Endothelial cell of umbilical vein (primary cell): ENCODE measurements around the gene TBC1D16. TPM values are rescaled to one million over a fixed set of nuclear protein-coding genes. Genes with fewer than 3 reads are reported as not detected.

Source experiments
- BruUV-seq: library from RNA; stranded (reverse); fragments of 400-500 nt; replicated peaks from 2 replicates; lab custom pipeline; 2021; lab: Mats Ljungman, UMichigan
- CTCF ChIA-PET: fragments of 300-600, 350-600 bp; sonication (Branson Sonifier 250); formaldehyde crosslinking; loops from one replicate; lab custom pipeline; 2021; ENCODE audit warnings: antibody characterized with exemption, inconsistent platforms; lab: Charles Lee
- POLR2A ChIA-PET: fragments of 300-600, 350-600 bp; sonication (Branson Sonifier 250); formaldehyde crosslinking; loops from one replicate; lab custom pipeline; 2021; ENCODE audit warnings: antibody characterized with exemption, inconsistent platforms; lab: Charles Lee
- DNase-seq: peaks from one replicate; pipeline ENCODE4 v3.0.0-alpha.2; 2011; ENCODE audit warnings: low read depth, low spot score
- FAIRE-seq: peaks from 2 replicates; lab custom pipeline; 2011; peaks lifted over from hg19 to GRCh38; lab: Jason Lieb, UNC
- H2AFZ ChIP-seq: 2 replicates; pipeline ENCODE4 v1.6.0; 2012; ENCODE audit warnings: low read depth, low read length, control low read depth, inconsistent platforms
- H3K27ac ChIP-seq: 2 replicates; pipeline ENCODE4 v1.5.1; 2011; ENCODE audit warnings: low read depth, mild to moderate bottlenecking, control low read depth, low read length, moderate library complexity; ENCODE audit not compliant: insufficient read depth
- H3K27me3 ChIP-seq, 2 experiments: 2 replicates each; pipeline versions ENCODE4 v1.6.0 to v1.6.1; 2011; ENCODE audit warnings: low read length in 2 of 2, mixed read lengths in 1 of 2; ENCODE audit not compliant: control insufficient read depth in 2 of 2, insufficient read depth in 2 of 2
- H3K36me3 ChIP-seq, 2 experiments: 2 replicates in 1 of 2; 3 replicates in 1 of 2; pipeline ENCODE4 v1.5.1; 2011; ENCODE audit warnings: low read length in 2 of 2, mild to moderate bottlenecking in 1 of 2, moderate library complexity in 1 of 2; ENCODE audit not compliant: control insufficient read depth in 2 of 2, insufficient read depth in 2 of 2; ENCODE audit errors: extremely low read depth in 1 of 2
- H3K4me1 ChIP-seq: 3 replicates; pipeline ENCODE4 v1.5.1; 2011; ENCODE audit warnings: mild to moderate bottlenecking, low read length; ENCODE audit not compliant: control insufficient read depth, insufficient read depth; ENCODE audit errors: extremely low read depth
- H3K4me2 ChIP-seq: 2 replicates; pipeline ENCODE4 v1.6.1; 2011; ENCODE audit warnings: low read length, control low read depth, mixed read lengths; ENCODE audit not compliant: insufficient read depth
- H3K4me3 ChIP-seq, 3 experiments: fragments of 200-600 bp in 1 of 3; sonication (generic), shearing (Covaris generic) in 1 of 3; replicated peaks in 1 of 3; 2 replicates each; pipeline ENCODE4 v1.5.1; 2011 to 2016; ENCODE audit warnings: control low read depth in 3 of 3, low read length in 3 of 3, mild to moderate bottlenecking in 2 of 3, inconsistent platforms in 1 of 3, low read depth in 1 of 3, moderate library complexity in 1 of 3; ENCODE audit not compliant: insufficient read depth in 1 of 3
- H3K79me2 ChIP-seq: 2 replicates; pipeline ENCODE4 v1.6.0; 2012; ENCODE audit warnings: low read length, inconsistent platforms; ENCODE audit not compliant: control insufficient read depth, insufficient read depth
- H3K9ac ChIP-seq: replicated peaks from 2 replicates; pipeline ENCODE3; 2011; ENCODE audit warnings: low read length, control low read depth; ENCODE audit not compliant: insufficient read depth; ENCODE audit errors: extremely low read depth
- H3K9me1 ChIP-seq: replicated peaks from 3 replicates; pipeline ENCODE4 v1.6.0; 2011; ENCODE audit warnings: mild to moderate bottlenecking, low read length; ENCODE audit not compliant: control insufficient read depth, insufficient read depth; ENCODE audit errors: extremely low read depth
- H3K9me3 ChIP-seq: replicated peaks from 2 replicates; pipeline ENCODE4 v1.5.1; 2012; ENCODE audit warnings: low read length, inconsistent platforms; ENCODE audit not compliant: control insufficient read depth, insufficient read depth
- H4K20me1 ChIP-seq: replicated peaks from 2 replicates; pipeline ENCODE3; 2011; ENCODE audit warnings: mild to moderate bottlenecking, low read length; ENCODE audit not compliant: control insufficient read depth, insufficient read depth; ENCODE audit errors: extremely low read depth
- CTCF ChIP-seq, 2 donors: IDR thresholded peaks; 1 replicate in 1 of 2; 2 replicates in 1 of 2; pipeline ENCODE4 v1.5.1; 2011; ENCODE audit warnings: low read length in 2 of 2, mild to moderate bottlenecking in 2 of 2, moderate library complexity in 2 of 2, control low read depth in 1 of 2, inconsistent platforms in 1 of 2, low read depth in 1 of 2; ENCODE audit not compliant: insufficient read depth in 1 of 2; ENCODE audit errors: extremely low read depth in 1 of 2
- EZH2 ChIP-seq: IDR thresholded peaks from 2 replicates; pipeline ENCODE4 v1.6.1; 2012; ENCODE audit warnings: borderline replicate concordance, low read depth, mild to moderate bottlenecking, moderate library complexity, low read length, inconsistent platforms; ENCODE audit not compliant: severe bottlenecking
- FOS ChIP-seq: IDR thresholded peaks from 2 replicates; pipeline ENCODE4 v1.6.1; 2011; ENCODE audit warnings: mild to moderate bottlenecking, low read length, moderate library complexity, borderline replicate concordance; ENCODE audit not compliant: insufficient read depth
- GATA2 ChIP-seq: IDR thresholded peaks from 2 replicates; pipeline ENCODE4 v1.7.0; 2011; ENCODE audit warnings: low read depth, mild to moderate bottlenecking, moderate library complexity, mixed read lengths, low read length; ENCODE audit not compliant: insufficient read length, insufficient read depth
- JUN ChIP-seq: IDR thresholded peaks from 2 replicates; pipeline ENCODE4 v1.6.1; 2011; ENCODE audit warnings: borderline replicate concordance, low read depth; ENCODE audit not compliant: insufficient read length, insufficient read depth
- MAX ChIP-seq: IDR thresholded peaks from 2 replicates; pipeline ENCODE4 v1.6.1; 2011; ENCODE audit not compliant: insufficient read depth, insufficient read length
- MYC ChIP-seq: IDR thresholded peaks from one replicate; pipeline ENCODE4 v1.6.1; 2011; ENCODE audit warnings: mild to moderate bottlenecking, low read depth, low read length
- POLR2A ChIP-seq: IDR thresholded peaks from 2 replicates; pipeline ENCODE4 v1.6.1; 2012; ENCODE audit warnings: low read depth, mild to moderate bottlenecking, control low read depth, low read length
- POLR2AphosphoS5 ChIP-seq: IDR thresholded peaks from 2 replicates; pipeline ENCODE4 v1.6.1; 2012; ENCODE audit warnings: low read depth, mild to moderate bottlenecking, control low read depth, low read length, moderate library complexity; ENCODE audit not compliant: insufficient read depth
- dilution Hi-C: fragments of 300-500 bp; cut with MboI; formaldehyde crosslinking; loops from one replicate; pipeline ENCODE4 v1.15.0; 2019; ENCODE audit warnings: low sequenced_read_pairs; ENCODE audit not compliant: extremely low pct_ligation_motif_present
- intact Hi-C: fragments of 100-400 bp; cut with micrococcal nuclease; formaldehyde crosslinking; loops from one replicate; pipeline ENCODE4 v1.10.0; 2022
- polyA plus RNA-seq, 4 experiments: library from polyadenylated mRNA; depleted of rRNA in 3 of 4; stranded (reverse) in 3 of 4; unstranded in 1 of 4; fragments of >200 nt; gene quantifications; 2 replicates each; pipeline versions ENCODE4 v1.2.1 to v1.2.3, GENCODE V29; 2011 to 2012; ENCODE audit warnings: missing spikeins in 1 of 4
- total RNA-seq: library from RNA; stranded (reverse); gene quantifications from 2 replicates; pipeline ENCODE4 v1.2.3, GENCODE V29; 2021

The TBC1D16 gene
- total and polyA plus RNA-seq, 2 donors (not counting 3 experiments of a cell fraction or from before 2014, with no cell fraction given) = 12.9 to 48.6 TPM

GRCh38 chr17:80026359-80027042, 9.2 kb downstream of the TBC1D16 start:
- DNase-seq (no peak), FAIRE-seq (no peak)
- Histone ChIP-seq H3K9me3 (no peaks in the 10 kb centered on the region), H3K36me3 (no peaks in the 10 kb centered on the region), H3K27me3 (no peaks in the 10 kb centered on the region), H3K4me1 (peaks cover 10% of the 10 kb centered on the region), H3K27ac (no peak overlapping the region), H2AFZ (no peak overlapping the region), H4K20me1 (no peaks in the 10 kb centered on the region), H3K9me1 (no peaks in the 10 kb centered on the region), H3K79me2 (peaks cover 38% of the 10 kb centered on the region), H3K4me2 (no peak overlapping the region), H3K4me3 (no peak overlapping the region), H3K9ac (no peak overlapping the region)
- no TSS peak for BruUV-seq
- CTCF ChIA-PET = interaction anchor here (0.9 to 5.1 kb wide), 5 partner anchors 18 to 182 kb away, joined by 3 to 23 read pairs (median 3); no protein-coding TSS in a partner anchor
- intact Hi-C loops = no loop called here
- POLR2A ChIA-PET = no interaction called here
- TF ChIP-seq POLR2A (no peak), GATA2 (no peak), POLR2AphosphoS5 (no peak), MAX (no peak), CTCF (IDR thresholded peaks at IDR 0.05; ENCODE audit: extremely low read depth in 1 of 2, insufficient read depth in 1 of 2, low read depth in 1 of 2, low read length in 2 of 2) (no peak), MYC (no peak), JUN (no peak), FOS (no peak), EZH2 (no peak)
- dilution Hi-C loops = no loop called here
